ENCODE measurements around the gene PPP4R3A.
"Not testable (repeated sequence)": the region's sequence is repeated elsewhere in the genome, so short reads cannot be mapped to it uniquely, and the experiment has no call there.

PPP4R3A gene

GRCh38 chr14:91429385-91429784, 80.7 kb downstream of the PPP4R3A start:
- DNase-seq, result no peak

GRCh38 chr14:91428931-91429330, 81.2 kb downstream of the PPP4R3A start:
- DNase-seq, result not testable (repeated sequence)

- not testable (repeated sequence) for DNase-seq
Observed at GRCh38 chr14:91425531-91425944, 84.6 kb downstream of the PPP4R3A start.

GRCh38 chr14:91424813-91425530, 85.1 kb downstream of the PPP4R3A start:
- no peak for DNase-seq

GRCh38 chr14:91420686-91421085, 89.4 kb downstream of the PPP4R3A start:
- DNase-seq, result no peak

- DNase-seq, result no peak
Observed at GRCh38 chr14:91419451-91419850, 90.7 kb downstream of the PPP4R3A start.

- no peak for DNase-seq
Observed at GRCh38 chr14:91419044-91419397, 91.1 kb downstream of the PPP4R3A start.

- peak; percentile 81 to 84 for DNase-seq
Observed at GRCh38 chr14:91418387-91419043, 91.6 kb downstream of the PPP4R3A start.

GRCh38 chr14:91417983-91418386, 92.1 kb downstream of the PPP4R3A start:
- DNase-seq, result peak; percentile 55 to 58

- peak; percentile 67 to 74 for DNase-seq
Observed at GRCh38 chr14:91417120-91417982, 92.8 kb downstream of the PPP4R3A start, which contains the start of gene CCDC88C. CCDC88C (minus strand) TSS chr14:91417820; CDS start chr14:91417690, 130 bp downstream.

- no peak for DNase-seq
Observed at GRCh38 chr14:91416744-91417119, 93.4 kb downstream of the PPP4R3A start.

- peak in 1 of 2 experiments; percentile 52 for DNase-seq
Observed at GRCh38 chr14:91415794-91416743, 94.0 kb downstream of the PPP4R3A start.

GRCh38 chr14:91414475-91414833, 95.7 kb downstream of the PPP4R3A start:
- DNase-seq, result no peak

GRCh38 chr14:91413547-91414474, 96.3 kb downstream of the PPP4R3A start:
- peak in 1 of 2 experiments; percentile 44 for DNase-seq

GRCh38 chr14:91412939-91413338, 97.2 kb downstream of the PPP4R3A start:
- no peak for DNase-seq

GRCh38 chr14:91410771-91411536, 99.2 kb downstream of the PPP4R3A start:
- no peak for DNase-seq

GRCh38 chr14:91409928-91410718, 100.0 kb downstream of the PPP4R3A start:
- DNase-seq, result no peak

- DNase-seq, result not testable (repeated sequence)
Observed at GRCh38 chr14:91409240-91409639, 100.9 kb downstream of the PPP4R3A start.

Measured in activated CD4-positive, alpha-beta T cell treated with anti-CD3 and anti-CD28 coated beads, Interleukin-2, amount 50 U/mL, for 4 hours (primary cell).